GM06990 (cell line): Measurements from ENCODE around the gene POU3F1.
"Not testable (repeated sequence)": the region's sequence is repeated elsewhere in the genome, so short reads cannot be mapped to it uniquely, and the experiment has no call there.

Experiments
- DNase-seq: peaks from one replicate; pipeline ENCODE4 v3.0.0-alpha.2; 2011; ENCODE audit not compliant: insufficient read length; ENCODE audit errors: extremely low read depth
- H3K27me3 ChIP-seq: replicated peaks from 2 replicates; pipeline ENCODE4 v1.6.0; 2011; ENCODE audit warnings: low read length; ENCODE audit not compliant: control insufficient read depth, insufficient read depth
- H3K36me3 ChIP-seq: 2 replicates; pipeline ENCODE4 v1.5.1; 2011; ENCODE audit warnings: low read length; ENCODE audit not compliant: control insufficient read depth, insufficient read depth
- H3K4me3 ChIP-seq: replicated peaks from 2 replicates; pipeline ENCODE4 v1.5.1; 2011; ENCODE audit warnings: low read depth, mild to moderate bottlenecking, control low read depth, low read length
- TF ChIP-seq, protein P1 (sequence below): IDR thresholded peaks from 2 replicates; pipeline ENCODE4 v1.5.1; 2011; ENCODE audit warnings: low read length, control low read depth, mild to moderate bottlenecking, inconsistent platforms; ENCODE audit not compliant: insufficient read depth, poor library complexity, severe bottlenecking

POU3F1 gene

DNA sequence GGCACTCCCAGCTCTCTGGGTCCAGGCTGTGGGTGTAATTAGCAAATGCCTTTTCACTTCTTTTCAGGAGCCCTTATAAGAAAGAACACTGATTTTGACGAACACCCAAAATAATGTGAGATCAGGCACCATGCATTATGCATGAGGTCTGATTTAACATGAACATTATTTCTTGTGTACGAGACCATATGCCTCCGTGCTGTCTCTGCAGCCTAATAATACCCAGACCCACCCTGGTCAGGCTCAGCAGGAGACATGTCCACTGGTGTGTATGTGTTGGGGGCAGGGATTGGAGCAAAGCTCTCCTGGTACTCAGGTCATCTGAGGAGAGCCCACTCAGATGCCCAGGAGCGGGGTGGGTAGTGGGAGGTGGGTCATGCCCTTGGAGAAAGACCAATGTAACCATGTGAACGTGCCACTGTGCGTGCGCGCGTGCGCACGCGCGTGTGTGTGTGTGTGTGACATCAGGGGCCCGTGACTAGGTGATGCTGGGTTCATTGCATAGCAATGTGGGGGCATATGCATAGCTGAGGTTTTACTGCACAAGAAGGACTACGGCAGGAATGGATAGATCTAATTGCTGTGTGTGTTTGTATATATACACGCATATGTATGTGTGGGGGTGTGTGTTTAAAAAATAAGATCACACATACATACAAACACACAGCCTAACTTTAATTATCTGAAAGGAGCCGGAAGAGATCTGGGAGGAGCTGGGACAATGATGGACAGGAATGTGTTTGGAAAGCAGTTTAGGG lies 7.1 kb downstream of the POU3F1 start:
- TF ChIP-seq, protein P1, sequence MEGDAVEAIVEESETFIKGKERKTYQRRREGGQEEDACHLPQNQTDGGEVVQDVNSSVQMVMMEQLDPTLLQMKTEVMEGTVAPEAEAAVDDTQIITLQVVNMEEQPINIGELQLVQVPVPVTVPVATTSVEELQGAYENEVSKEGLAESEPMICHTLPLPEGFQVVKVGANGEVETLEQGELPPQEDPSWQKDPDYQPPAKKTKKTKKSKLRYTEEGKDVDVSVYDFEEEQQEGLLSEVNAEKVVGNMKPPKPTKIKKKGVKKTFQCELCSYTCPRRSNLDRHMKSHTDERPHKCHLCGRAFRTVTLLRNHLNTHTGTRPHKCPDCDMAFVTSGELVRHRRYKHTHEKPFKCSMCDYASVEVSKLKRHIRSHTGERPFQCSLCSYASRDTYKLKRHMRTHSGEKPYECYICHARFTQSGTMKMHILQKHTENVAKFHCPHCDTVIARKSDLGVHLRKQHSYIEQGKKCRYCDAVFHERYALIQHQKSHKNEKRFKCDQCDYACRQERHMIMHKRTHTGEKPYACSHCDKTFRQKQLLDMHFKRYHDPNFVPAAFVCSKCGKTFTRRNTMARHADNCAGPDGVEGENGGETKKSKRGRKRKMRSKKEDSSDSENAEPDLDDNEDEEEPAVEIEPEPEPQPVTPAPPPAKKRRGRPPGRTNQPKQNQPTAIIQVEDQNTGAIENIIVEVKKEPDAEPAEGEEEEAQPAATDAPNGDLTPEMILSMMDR, result no peak
- H3K27me3 ChIP-seq, result no peaks in the 10 kb centered on the region
- no peak overlapping the region for H3K4me3 ChIP-seq
- no peaks in the 10 kb centered on the region for H3K36me3 ChIP-seq
- no peak for DNase-seq

DNA sequence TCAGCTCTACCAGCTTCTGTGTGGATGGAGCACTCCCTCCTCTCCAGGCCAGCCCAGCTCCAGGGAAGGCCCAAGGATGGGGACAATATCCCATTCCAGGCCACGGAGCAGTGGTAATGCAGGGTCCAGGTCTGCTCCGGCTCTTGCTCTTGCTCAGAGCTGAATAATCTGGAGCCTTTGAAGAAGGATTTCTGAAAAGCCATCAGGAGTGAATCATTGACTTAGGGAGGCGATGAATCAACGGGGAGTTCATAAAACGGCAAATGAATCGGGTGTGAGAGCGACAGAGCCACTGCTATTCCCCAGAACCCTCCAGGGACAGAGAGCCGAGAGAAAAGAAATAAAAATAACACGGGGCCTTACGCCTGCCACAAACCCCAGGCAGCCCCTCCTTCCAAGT lies 7.7 kb downstream of the POU3F1 start:
- DNase-seq, result no peak
- H3K27me3 ChIP-seq, result no peaks in the 10 kb centered on the region
- H3K4me3 ChIP-seq, result no peak overlapping the region
- H3K36me3 ChIP-seq, result no peaks in the 10 kb centered on the region
- TF ChIP-seq, protein P1, result no peak

GRCh38 chr1:38037221-38037939 lies 9.2 kb downstream of the POU3F1 start:
- DNase-seq, result no peak
- TF ChIP-seq, protein P1, result peak; percentile 38
- Histone ChIP-seq H3K4me3 (no peak overlapping the region), H3K36me3 (no peaks in the 10 kb centered on the region), H3K27me3 (no peaks in the 10 kb centered on the region)

DNA sequence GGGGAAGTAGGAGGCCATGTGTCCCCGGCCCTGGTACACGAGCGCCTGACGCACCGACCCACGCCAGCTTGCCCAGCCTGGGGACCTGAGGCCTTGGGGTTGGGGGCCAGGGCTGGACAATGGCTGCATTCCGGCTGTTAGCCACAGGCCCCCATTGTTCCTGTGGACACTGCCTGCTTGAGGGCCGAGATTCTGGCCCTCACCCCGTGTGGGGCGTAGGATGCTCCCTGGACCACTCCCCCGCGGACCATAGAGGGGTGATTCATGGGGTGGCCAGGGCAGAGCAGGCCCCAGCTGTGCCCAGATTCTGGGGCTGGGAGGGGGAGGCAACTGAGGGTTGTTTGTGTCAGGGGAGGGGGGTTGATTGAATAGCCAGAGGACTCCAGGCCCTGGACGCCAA lies 11.7 kb downstream of the POU3F1 start:
- Histone ChIP-seq H3K27me3 (no peaks in the 10 kb centered on the region), H3K36me3 (no peaks in the 10 kb centered on the region), H3K4me3 (no peak overlapping the region)
- TF ChIP-seq, protein P1, result no peak
- no peak for DNase-seq

- not testable (repeated sequence) for H3K36me3 ChIP-seq, H3K4me3 ChIP-seq, H3K27me3 ChIP-seq, DNase-seq
Measured at GRCh38 chr1:38032992-38033391, 13.6 kb downstream of the POU3F1 start.

DNA sequence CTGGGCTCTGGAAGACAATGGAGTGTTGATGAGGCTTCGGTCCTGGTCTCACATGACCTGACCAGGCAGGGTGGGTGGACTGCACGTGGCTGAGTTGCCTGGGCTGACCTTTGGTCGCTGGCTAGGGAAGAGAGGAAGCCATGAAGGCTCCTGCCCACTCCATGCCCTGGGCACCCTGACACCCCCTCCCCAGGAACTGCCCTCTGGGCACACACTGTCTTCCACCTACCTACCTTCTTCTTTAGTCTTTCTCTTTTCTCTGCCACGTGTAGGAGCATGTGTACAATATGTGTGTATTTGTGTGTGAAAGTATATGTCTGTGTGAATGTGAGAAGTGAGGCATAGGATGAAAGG lies 15.1 kb downstream of the POU3F1 start:
- TF ChIP-seq, protein P1, result no peak
- no peak for DNase-seq
- Histone ChIP-seq H3K27me3 (no peaks in the 10 kb centered on the region), H3K4me3 (no peak overlapping the region), H3K36me3 (no peaks in the 10 kb centered on the region)
